Naive thymus-derived CD8-positive, alpha-beta T cell (primary cell): Measurements from ENCODE around the gene ASTN2. TPM values are rescaled to one million over a fixed set of nuclear protein-coding genes. Genes with fewer than 3 reads are reported as not detected.
A peak's percentile ranks its signal among the peaks of the same experiment; 100 is the strongest.

Experiments
- ATAC-seq, 2 donors: fragments of 150-1000 bp; cut with Tn5 transposase in 1 of 2; sonication (Bioruptor Pico), chemical (Tn5 transposase) in 1 of 2; 1 replicate in 1 of 2; 2 replicates in 1 of 2; pipeline ENCODE4 v1.10.0; 2021; ENCODE audit warnings: mild to moderate bottlenecking in 2 of 2, moderate library complexity in 2 of 2
- POLR2A ChIA-PET: fragments of 350-600 bp; sonication (Branson Sonifier 250); formaldehyde crosslinking; loops from one replicate; lab custom pipeline; 2021; ENCODE audit warnings: antibody characterized with exemption; lab: Charles Lee
- DNase-seq, 10 donors: peaks; one replicate each; pipeline versions ENCODE4 v3.0.0 to v3.0.0-alpha.2; 2020 to 2022
- H3K27ac Mint-ChIP-seq, 10 donors: one replicate each; pipeline ENCODE4 v1.8.0; 2020 to 2022; ENCODE audit warnings: mild to moderate bottlenecking in 10 of 10, mixed read lengths in 10 of 10, moderate library complexity in 4 of 10, inconsistent platforms in 1 of 10
- H3K27me3 Mint-ChIP-seq, 5 donors: one replicate each; pipeline ENCODE4 v1.8.0; 2021 to 2022; ENCODE audit warnings: mixed read lengths in 5 of 5
- H3K36me3 Mint-ChIP-seq, 3 donors: one replicate each; pipeline ENCODE4 v1.8.0; 2020 to 2022; ENCODE audit warnings: mixed read lengths in 3 of 3, mild to moderate bottlenecking in 2 of 3, inconsistent platforms in 1 of 3
- H3K4me1 Mint-ChIP-seq, 4 donors: one replicate each; pipeline ENCODE4 v1.8.0; 2021 to 2022; ENCODE audit warnings: mixed read lengths in 4 of 4
- H3K4me3 Mint-ChIP-seq, 10 donors: one replicate each; pipeline ENCODE4 v1.8.0; 2020 to 2022; ENCODE audit warnings: mild to moderate bottlenecking in 10 of 10, mixed read lengths in 10 of 10, moderate library complexity in 6 of 10, inconsistent platforms in 1 of 10
- H3K9me3 Mint-ChIP-seq, 9 donors: one replicate each; pipeline ENCODE4 v1.8.0; 2020 to 2022; ENCODE audit warnings: mixed read lengths in 9 of 9, mild to moderate bottlenecking in 3 of 9, inconsistent platforms in 1 of 9, moderate library complexity in 1 of 9
- polyA plus RNA-seq, 3 donors: library from polyadenylated mRNA; unstranded; fragments of 300-500 nt; fragmentation: Illumina TruSeq; gene quantifications; one replicate each; pipeline ENCODE4 v1.2.3, GENCODE V29; 2021
- total RNA-seq, 8 experiments: library from RNA in 2 of 8; stranded (reverse) in 2 of 8; gene quantifications; one replicate each; pipeline ENCODE4 v1.2.3 and lab custom pipeline; 2021 to 2026

ASTN2 gene
- total and polyA plus RNA-seq, 5 experiments from 2014 or later: 1.2 to 3.8 (median 3.2) TPM

DNA sequence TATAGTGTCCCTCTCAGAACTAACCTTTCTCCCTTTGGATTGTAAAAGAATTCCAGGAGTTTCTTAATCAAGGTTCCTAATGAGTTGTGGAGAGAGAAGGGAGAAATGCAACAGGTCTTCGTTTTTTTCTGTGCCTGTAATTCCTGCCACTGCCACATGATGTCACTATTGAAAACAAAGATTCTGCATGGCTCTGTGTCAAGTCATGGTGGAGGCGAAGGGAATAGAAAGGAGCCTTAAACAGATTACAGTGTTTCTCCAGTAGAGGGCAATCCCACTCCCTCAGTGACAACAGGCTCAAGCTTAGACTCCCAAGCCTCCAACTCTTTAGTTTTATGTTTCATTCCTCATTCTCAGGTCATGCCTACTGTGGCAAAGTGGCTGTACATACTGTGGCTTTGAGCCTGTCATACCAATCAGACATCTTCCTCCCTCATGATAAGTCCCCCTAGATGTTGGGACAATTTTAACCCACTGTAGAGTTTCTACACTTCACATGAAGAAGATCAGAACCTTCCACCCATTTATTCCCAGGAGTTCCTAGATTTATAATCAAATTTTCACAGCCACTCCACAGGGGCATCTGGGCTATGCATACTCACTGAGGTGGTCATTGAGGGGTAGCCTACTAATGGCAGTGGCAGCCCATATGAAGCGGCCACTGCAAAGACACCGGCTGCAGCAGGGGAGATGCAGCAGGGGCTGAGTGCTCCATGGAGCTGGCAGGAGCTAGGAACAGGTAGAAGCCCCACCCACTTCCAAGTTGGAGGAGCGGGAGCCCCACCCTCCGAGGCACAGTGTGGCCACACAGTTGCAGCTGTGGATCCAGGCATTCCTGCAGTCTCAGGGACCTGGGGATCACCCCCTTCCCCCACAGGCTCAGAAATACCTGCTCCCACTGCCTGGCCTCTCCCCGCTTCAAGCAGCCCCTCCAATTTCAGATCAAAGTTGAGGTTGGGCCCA lies 825.2 kb downstream of the ASTN2 start:
- DNase-seq (peak in 2 of 10 donors; percentile 3 to 8), ATAC-seq (no peak)
- no peak overlapping the region for H3K27ac Mint-ChIP-seq
- H3K4me3 Mint-ChIP-seq: no peak overlapping the region
- no peaks in the 10 kb centered on the region for H3K27me3 Mint-ChIP-seq
- peaks cover 8 to 54% (median 13%) of the 10 kb centered on the region in 3 donors for H3K36me3 Mint-ChIP-seq
- POLR2A ChIA-PET: no interaction called here
- H3K4me1 Mint-ChIP-seq: no peaks in the 10 kb centered on the region
- H3K9me3 Mint-ChIP-seq: peaks cover 0 to 23% (median 12%) of the 10 kb centered on the region in 9 donors

- H3K4me1 Mint-ChIP-seq: no peaks in the 10 kb centered on the region
- peaks cover 7 to 52% (median 13%) of the 10 kb centered on the region in 3 donors for H3K36me3 Mint-ChIP-seq
- POLR2A ChIA-PET: no interaction called here
- ATAC-seq: no peak
- no peaks in the 10 kb centered on the region for H3K27me3 Mint-ChIP-seq
- H3K27ac Mint-ChIP-seq: no peak overlapping the region
- peaks cover 0 to 23% (median 12%) of the 10 kb centered on the region in 9 donors for H3K9me3 Mint-ChIP-seq
- DNase-seq: no peak
- no peak overlapping the region for H3K4me3 Mint-ChIP-seq
Observed at GRCh38 chr9:116587919-116588318, 826.9 kb downstream of the ASTN2 start.

- H3K27ac Mint-ChIP-seq: no peak overlapping the region
- H3K4me3 Mint-ChIP-seq: no peak overlapping the region
- DNase-seq: no peak
- H3K36me3 Mint-ChIP-seq: peaks cover 7 to 45% (median 20%) of the 10 kb centered on the region in 3 donors
- ATAC-seq: no peak
- no peaks in the 10 kb centered on the region for H3K4me1 Mint-ChIP-seq
- POLR2A ChIA-PET: no interaction called here
- H3K27me3 Mint-ChIP-seq: no peaks in the 10 kb centered on the region
- H3K9me3 Mint-ChIP-seq: peaks cover 0 to 22% (median 12%) of the 10 kb centered on the region in 9 donors
Observed at GRCh38 chr9:116585896-116586295, 829.0 kb downstream of the ASTN2 start.

DNA sequence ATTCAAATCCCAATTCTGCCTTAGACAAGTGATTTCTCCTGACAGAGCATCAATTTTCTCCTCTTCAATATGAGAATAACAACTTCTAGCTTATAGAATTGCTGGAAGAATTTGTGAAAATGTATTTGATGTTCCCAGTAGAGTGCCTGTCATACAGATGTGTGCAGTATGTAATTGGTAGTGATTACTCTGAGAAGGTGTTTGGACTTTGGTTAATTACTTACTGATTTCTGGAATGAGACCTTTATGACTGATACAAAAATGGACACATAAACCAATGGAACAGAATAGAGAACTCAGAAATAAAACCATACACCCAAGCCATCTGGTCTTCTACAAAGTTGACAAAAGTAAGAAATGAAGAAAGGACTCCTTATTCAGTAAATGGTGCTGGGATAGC lies 829.7 kb downstream of the ASTN2 start:
- POLR2A ChIA-PET: no interaction called here
- H3K36me3 Mint-ChIP-seq: peaks cover 7 to 45% (median 23%) of the 10 kb centered on the region in 3 donors
- ATAC-seq: no peak
- H3K27ac Mint-ChIP-seq: no peak overlapping the region
- H3K4me3 Mint-ChIP-seq: no peak overlapping the region
- H3K9me3 Mint-ChIP-seq: peaks cover 0 to 22% (median 12%) of the 10 kb centered on the region in 9 donors
- no peaks in the 10 kb centered on the region for H3K27me3 Mint-ChIP-seq
- H3K4me1 Mint-ChIP-seq: no peaks in the 10 kb centered on the region
- no peak for DNase-seq

DNA sequence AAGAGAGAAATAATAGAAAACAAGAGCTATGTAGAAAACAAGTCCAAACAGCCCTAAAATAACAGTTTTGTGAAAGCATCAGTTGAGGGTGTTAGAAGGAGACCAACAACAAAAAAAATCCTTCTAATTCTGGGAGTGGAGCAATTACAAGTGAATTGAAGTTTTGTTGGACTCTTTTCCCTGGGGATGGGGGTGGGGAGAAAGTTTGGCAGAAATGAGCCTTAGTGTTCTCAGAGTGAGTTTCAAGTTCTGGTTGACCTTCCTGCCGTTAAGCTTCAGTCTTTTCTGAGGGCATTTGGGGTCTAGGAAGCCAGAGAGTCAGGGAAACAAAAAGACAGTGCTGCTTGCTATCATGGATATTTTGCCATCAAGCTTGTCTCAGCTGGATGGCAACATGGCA lies 834.0 kb downstream of the ASTN2 start:
- ATAC-seq (no peak), DNase-seq (no peak)
- no peak overlapping the region for H3K4me3 Mint-ChIP-seq
- H3K27ac Mint-ChIP-seq: no peak overlapping the region
- H3K36me3 Mint-ChIP-seq: peaks cover 7 to 20% (median 10%) of the 10 kb centered on the region in 3 donors
- H3K27me3 Mint-ChIP-seq: peaks cover 0 to 4% (median 0%) of the 10 kb centered on the region in 5 donors
- no peaks in the 10 kb centered on the region for H3K4me1 Mint-ChIP-seq
- peaks cover 0 to 3% (median 0%) of the 10 kb centered on the region in 9 donors for H3K9me3 Mint-ChIP-seq
- POLR2A ChIA-PET: no interaction called here

GRCh38 chr9:116576386-116576785 lies 838.5 kb downstream of the ASTN2 start:
- H3K4me1 Mint-ChIP-seq: no peaks in the 10 kb centered on the region
- DNase-seq: no peak
- POLR2A ChIA-PET: no interaction called here
- ATAC-seq: no peak
- peaks cover 0 to 5% (median 4%) of the 10 kb centered on the region in 3 donors for H3K36me3 Mint-ChIP-seq
- no peaks in the 10 kb centered on the region for H3K9me3 Mint-ChIP-seq
- H3K4me3 Mint-ChIP-seq: no peak overlapping the region
- H3K27me3 Mint-ChIP-seq: peaks cover 0 to 4% (median 0%) of the 10 kb centered on the region in 5 donors
- no peak overlapping the region for H3K27ac Mint-ChIP-seq

DNA sequence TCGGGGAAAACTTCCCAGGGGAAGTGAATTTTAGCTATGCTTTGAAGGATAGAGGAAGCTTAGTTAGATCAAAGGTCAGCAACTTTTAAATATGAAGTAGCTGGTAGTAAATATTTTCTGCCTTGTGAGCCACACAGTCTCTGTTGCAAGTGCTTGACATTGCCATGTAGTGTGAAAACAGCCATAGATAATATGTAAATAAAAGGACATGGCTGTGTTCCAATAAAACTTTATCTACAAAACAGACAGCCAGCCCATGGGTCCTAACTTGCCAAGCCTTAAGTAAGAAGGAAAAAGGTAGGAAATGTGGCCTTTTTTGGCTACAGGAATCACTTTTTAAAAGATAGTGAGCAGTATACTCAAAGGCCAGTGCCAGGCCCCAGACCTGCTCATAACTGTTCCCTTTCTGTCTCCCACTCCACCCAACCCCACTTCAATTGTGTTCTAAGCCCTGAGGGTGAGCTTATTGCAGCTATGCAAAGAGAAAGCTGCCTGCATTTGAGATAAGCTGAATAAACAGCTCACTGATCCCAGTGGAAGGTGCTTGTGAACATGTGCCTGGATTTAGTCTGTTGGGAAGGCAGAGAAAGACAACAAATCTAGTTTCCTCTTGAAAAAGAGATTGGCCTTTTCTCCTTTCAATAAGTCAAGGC lies 840.7 kb downstream of the ASTN2 start:
- no peak for DNase-seq
- Mint-ChIP-seq H3K36me3 (peaks cover 0 to 4% (median 0%) of the 10 kb centered on the region in 3 donors), H3K4me3 (no peak overlapping the region), H3K27ac (no peak overlapping the region), H3K9me3 (no peaks in the 10 kb centered on the region), H3K4me1 (no peaks in the 10 kb centered on the region), H3K27me3 (peaks cover 0 to 4% (median 0%) of the 10 kb centered on the region in 5 donors)
- POLR2A ChIA-PET: no interaction called here
- ATAC-seq: no peak

- DNase-seq (no peak), ATAC-seq (no peak)
- peaks cover 0 to 4% (median 0%) of the 10 kb centered on the region in 5 donors for H3K27me3 Mint-ChIP-seq
- no peak overlapping the region for H3K27ac Mint-ChIP-seq
- H3K36me3 Mint-ChIP-seq: no peaks in the 10 kb centered on the region
- H3K4me3 Mint-ChIP-seq: no peak overlapping the region
- POLR2A ChIA-PET: no interaction called here
- no peaks in the 10 kb centered on the region for H3K4me1 Mint-ChIP-seq
- H3K9me3 Mint-ChIP-seq: no peaks in the 10 kb centered on the region
Observed at GRCh38 chr9:116572095-116572748, 842.6 kb downstream of the ASTN2 start.

- no peaks in the 10 kb centered on the region for H3K4me1 Mint-ChIP-seq
Observed at GRCh38 chr9:116569111-116569510, 845.7 kb downstream of the ASTN2 start.

GRCh38 chr9:116566677-116567488 lies 848.0 kb downstream of the ASTN2 start:
- peaks cover 0 to 9% (median 3%) of the 10 kb centered on the region in 3 donors for H3K36me3 Mint-ChIP-seq
- H3K4me1 Mint-ChIP-seq: no peaks in the 10 kb centered on the region
- H3K27me3 Mint-ChIP-seq: no peaks in the 10 kb centered on the region
- DNase-seq: no peak
- POLR2A ChIA-PET: no interaction called here
- no peak for ATAC-seq
- peaks cover 0 to 8% (median 0%) of the 10 kb centered on the region in 9 donors for H3K9me3 Mint-ChIP-seq
- H3K27ac Mint-ChIP-seq: no peak overlapping the region
- H3K4me3 Mint-ChIP-seq: no peak overlapping the region

More at GRCh38 chr9:116569111-116569510, 845.7 kb downstream of the ASTN2 start:
- POLR2A ChIA-PET: no interaction called here
- DNase-seq (no peak), ATAC-seq (no peak)
- no peaks in the 10 kb centered on the region for H3K27me3 Mint-ChIP-seq
- H3K36me3 Mint-ChIP-seq: peaks cover 0 to 4% (median 3%) of the 10 kb centered on the region in 3 donors
- no peak overlapping the region for H3K27ac Mint-ChIP-seq
- peaks cover 0 to 3% (median 0%) of the 10 kb centered on the region in 9 donors for H3K9me3 Mint-ChIP-seq
- no peak overlapping the region for H3K4me3 Mint-ChIP-seq

- peaks cover 0 to 9% (median 4%) of the 10 kb centered on the region in 3 donors for H3K36me3 Mint-ChIP-seq
- no peak for DNase-seq
Observed at GRCh38 chr9:116565986-116566385, 848.9 kb downstream of the ASTN2 start.

GRCh38 chr9:116564266-116564793 lies 850.5 kb downstream of the ASTN2 start:
- peaks cover 0 to 9% (median 4%) of the 10 kb centered on the region in 3 donors for H3K36me3 Mint-ChIP-seq
- H3K4me3 Mint-ChIP-seq: no peak overlapping the region
- POLR2A ChIA-PET: no interaction called here
- ATAC-seq: no peak
- no peak overlapping the region for H3K27ac Mint-ChIP-seq
- H3K4me1 Mint-ChIP-seq: no peaks in the 10 kb centered on the region
- no peak for DNase-seq
- peaks cover 0 to 8% (median 0%) of the 10 kb centered on the region in 9 donors for H3K9me3 Mint-ChIP-seq
- no peaks in the 10 kb centered on the region for H3K27me3 Mint-ChIP-seq

More at GRCh38 chr9:116565986-116566385, 848.9 kb downstream of the ASTN2 start:
- POLR2A ChIA-PET: no interaction called here
- Mint-ChIP-seq H3K9me3 (peaks cover 0 to 8% (median 0%) of the 10 kb centered on the region in 9 donors), H3K27ac (no peak overlapping the region), H3K4me3 (no peak overlapping the region), H3K4me1 (no peaks in the 10 kb centered on the region), H3K27me3 (no peaks in the 10 kb centered on the region)
- no peak for ATAC-seq
